ENCODE results near the gene KLK4. TPM values are rescaled to one million over a fixed set of nuclear protein-coding genes. Genes with fewer than 3 reads are reported as not detected.

Gene KLK4, protein sequence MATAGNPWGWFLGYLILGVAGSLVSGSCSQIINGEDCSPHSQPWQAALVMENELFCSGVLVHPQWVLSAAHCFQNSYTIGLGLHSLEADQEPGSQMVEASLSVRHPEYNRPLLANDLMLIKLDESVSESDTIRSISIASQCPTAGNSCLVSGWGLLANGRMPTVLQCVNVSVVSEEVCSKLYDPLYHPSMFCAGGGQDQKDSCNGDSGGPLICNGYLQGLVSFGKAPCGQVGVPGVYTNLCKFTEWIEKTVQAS
- total RNA-seq: not detected
- not detected for polyA plus RNA-seq
- total RNA-seq: not detected

DNA sequence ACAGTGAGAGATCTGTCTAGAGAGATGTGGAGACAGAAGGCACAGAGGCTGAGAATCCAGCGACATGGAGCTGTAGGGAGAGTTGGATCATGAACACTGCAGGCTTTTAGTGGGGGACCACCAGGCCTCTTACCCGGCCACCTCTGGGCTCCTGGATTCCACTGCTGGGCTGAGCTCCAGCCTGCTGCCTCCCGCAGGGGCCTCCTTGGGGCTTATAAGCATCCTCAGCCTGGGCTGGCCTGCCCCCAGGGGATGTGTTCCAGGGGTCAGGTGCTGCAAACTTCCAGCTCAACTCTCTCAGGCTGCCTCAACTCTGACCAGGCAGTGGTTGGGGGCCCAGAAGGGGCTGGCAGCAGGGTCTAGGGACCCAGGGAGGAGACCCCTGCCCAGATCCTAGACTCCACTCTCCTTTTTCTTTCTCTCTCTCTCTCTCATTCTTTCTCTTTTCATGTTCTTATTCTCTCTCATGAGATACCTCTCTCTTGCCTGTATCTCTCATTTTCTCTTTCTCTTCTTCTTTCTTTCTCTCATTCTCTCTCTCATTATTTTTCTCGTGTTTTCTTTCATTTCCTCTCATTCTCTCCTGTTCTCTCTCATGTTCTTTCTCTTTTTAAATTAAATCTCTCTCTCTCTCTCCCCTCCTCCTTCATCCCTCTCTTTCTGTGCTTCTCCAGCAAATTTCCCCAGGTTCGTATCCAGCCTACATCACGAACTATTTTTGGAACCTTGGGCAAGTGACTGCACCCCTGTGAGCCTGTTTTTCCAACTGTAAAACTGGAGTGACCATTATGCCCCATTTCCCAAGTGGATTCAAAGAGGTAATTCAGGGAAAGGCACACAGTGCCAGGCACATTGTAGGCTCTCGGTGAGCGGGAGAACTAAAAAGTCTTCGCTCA is at the start of gene KLK4:
Gene KLK4 (minus strand): TSS at position 190 of the 896 bp plus-strand sequence. CDS start 657 bp downstream, outside the sequence.
- Mint-ChIP-seq H3K27me3 (peaks cover 34 to 59% (median 55%) of the 10 kb centered on the region in 5 donors), H3K4me3 (peak within 1 kb of the TSS in 2 of 10 donors; percentile 22 to 73), H3K4me1 (peaks cover 0 to 11% (median 6%) of the 10 kb centered on the region in 7 donors), H3K9me3 (peaks cover 0 to 4% (median 0%) of the 10 kb centered on the region in 11 donors), H3K36me3 (no peaks in the 10 kb centered on the region), H3K27ac (peak within 1 kb of the TSS in 1 of 9 donors; percentile 15)
- no peak within 1 kb of the TSS for H3K27ac ChIP-seq (ENCODE audit: low read depth, low read length)
- intact Hi-C loops (cut with micrococcal nuclease): no loop called here
- peaks cover 0 to 3% of the 10 kb centered on the region in 2 donors for H3K27me3 ChIP-seq (ENCODE audit: control insufficient read depth in 2 of 2, insufficient read depth in 2 of 2, low read length in 2 of 2)
- H3K36me3 ChIP-seq (ENCODE audit: control insufficient read depth in 2 of 3, insufficient read depth in 3 of 3, low read length in 3 of 3): no peaks in the 10 kb centered on the region
- ATAC-seq (no peak), DNase-seq (no peak)
- POLR2A ChIA-PET: no interaction called here
- H3K4me3 ChIP-seq (ENCODE audit: low read length): no peak within 1 kb of the TSS
- no peaks in the 10 kb centered on the region for H3K9me3 ChIP-seq (ENCODE audit: control insufficient read depth in 2 of 3, low read length in 3 of 3)
- no peaks in the 10 kb centered on the region for H3K4me1 ChIP-seq (ENCODE audit: control insufficient read depth in 2 of 2, insufficient read depth in 2 of 2, low read length in 2 of 2)
- CTCF ChIA-PET: no interaction called here

GRCh38 chr19:50959731-50960500 is 48.7 kb upstream of the KLK4 start:
- Histone ChIP-seq H3K27me3 (ENCODE audit: control insufficient read depth in 2 of 2, insufficient read depth in 2 of 2, low read length in 2 of 2) (no peaks in the 10 kb centered on the region), H3K4me1 (ENCODE audit: control insufficient read depth in 2 of 2, insufficient read depth in 2 of 2, low read length in 2 of 2) (no peaks in the 10 kb centered on the region), H3K36me3 (ENCODE audit: control insufficient read depth in 2 of 3, insufficient read depth in 3 of 3, low read length in 3 of 3) (no peaks in the 10 kb centered on the region), H3K9me3 (ENCODE audit: control insufficient read depth in 2 of 3, low read length in 3 of 3) (peaks cover 0 to 5% (median 0%) of the 10 kb centered on the region in 3 experiments), H3K27ac (ENCODE audit: low read depth, low read length) (no peak overlapping the region), H3K4me3 (ENCODE audit: low read length) (no peak overlapping the region)
- H3K9me3 Mint-ChIP-seq: peaks cover 3 to 37% (median 18%) of the 10 kb centered on the region in 11 donors
- peaks cover 0 to 7% (median 0%) of the 10 kb centered on the region in 7 donors for H3K4me1 Mint-ChIP-seq
- ChIA-PET CTCF (interaction anchor here (0.6 kb wide), 1 partner anchor 160 kb away, joined by 4 read pairs; no protein-coding TSS in a partner anchor), POLR2A (no interaction called here)
- peak overlapping the region in 2 of 9 donors; percentile 62 to 67 for H3K27ac Mint-ChIP-seq
- peaks cover 3 to 66% (median 44%) of the 10 kb centered on the region in 5 donors for H3K27me3 Mint-ChIP-seq
- intact Hi-C loops (cut with micrococcal nuclease): no loop called here
- ATAC-seq (no peak), DNase-seq (no peak)
- peaks cover 0 to 18% (median 8%) of the 10 kb centered on the region in 5 donors for H3K36me3 Mint-ChIP-seq
- no peak overlapping the region for H3K4me3 Mint-ChIP-seq

DNA sequence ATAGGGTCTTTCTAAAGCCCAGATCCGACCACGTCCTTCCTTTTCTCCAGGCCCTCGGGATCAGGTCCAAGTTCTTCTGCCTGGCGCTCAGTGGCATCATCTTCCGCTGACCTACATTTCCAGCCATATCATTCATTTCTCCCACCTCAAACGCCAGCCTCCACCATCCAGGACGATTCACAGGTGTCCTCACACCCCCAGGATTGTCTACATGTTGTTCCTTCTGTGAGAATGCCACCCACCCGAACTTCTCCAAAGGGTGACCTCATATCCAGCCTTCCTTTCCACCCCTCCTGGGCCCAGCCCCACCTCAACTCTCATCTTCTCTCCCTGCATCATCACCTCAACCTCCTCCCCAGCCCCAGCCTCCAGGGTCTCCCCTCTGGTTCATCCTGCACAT is 46.4 kb upstream of the KLK4 start:
- Mint-ChIP-seq H3K4me3 (no peak overlapping the region), H3K36me3 (peaks cover 0 to 11% (median 8%) of the 10 kb centered on the region in 5 donors), H3K27ac (no peak overlapping the region), H3K27me3 (peaks cover 3 to 61% (median 44%) of the 10 kb centered on the region in 5 donors), H3K9me3 (peaks cover under 1 to 28% (median 13%) of the 10 kb centered on the region in 11 donors), H3K4me1 (peaks cover 0 to 7% (median 0%) of the 10 kb centered on the region in 7 donors)
- CTCF ChIA-PET: no interaction called here
- no peak overlapping the region for H3K27ac ChIP-seq (ENCODE audit: low read depth, low read length)
- H3K9me3 ChIP-seq (ENCODE audit: control insufficient read depth in 2 of 3, low read length in 3 of 3): peaks cover 0 to 4% (median 0%) of the 10 kb centered on the region in 3 experiments
- no peaks in the 10 kb centered on the region for H3K36me3 ChIP-seq (ENCODE audit: control insufficient read depth in 2 of 3, insufficient read depth in 3 of 3, low read length in 3 of 3)
- H3K4me3 ChIP-seq (ENCODE audit: low read length): no peak overlapping the region
- intact Hi-C loops (cut with micrococcal nuclease): no loop called here
- POLR2A ChIA-PET: no interaction called here
- DNase-seq (no peak), ATAC-seq (no peak)
- no peaks in the 10 kb centered on the region for H3K4me1 ChIP-seq (ENCODE audit: control insufficient read depth in 2 of 2, insufficient read depth in 2 of 2, low read length in 2 of 2)
- H3K27me3 ChIP-seq (ENCODE audit: control insufficient read depth in 2 of 2, insufficient read depth in 2 of 2, low read length in 2 of 2): no peaks in the 10 kb centered on the region

DNA sequence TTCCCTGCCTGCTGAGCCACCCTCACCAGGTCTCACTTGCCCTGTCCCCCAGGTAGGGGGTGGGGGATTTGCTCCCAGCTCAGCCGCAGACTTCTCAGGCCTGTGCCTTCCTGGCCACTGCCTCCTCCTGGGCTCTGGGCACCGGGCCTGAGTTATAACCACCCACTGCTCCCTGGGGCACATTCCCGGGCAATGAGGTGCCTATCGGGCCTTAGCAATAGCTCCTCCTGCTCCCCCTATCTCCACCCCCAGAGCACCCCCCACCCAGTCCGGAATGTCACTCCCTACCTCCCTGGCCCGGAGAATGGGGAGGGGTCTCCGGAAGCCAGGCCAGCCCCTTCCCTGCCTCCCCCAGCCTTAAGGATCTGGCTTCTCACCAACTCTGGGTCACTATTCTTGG is 41.7 kb upstream of the KLK4 start, which contains the start of gene KLK5:
Gene KLK5 (minus strand): TSS at position 129 of the 400 bp plus-strand sequence. CDS start 381 bp downstream, outside the sequence.
- H3K4me1 ChIP-seq (ENCODE audit: control insufficient read depth in 2 of 2, insufficient read depth in 2 of 2, low read length in 2 of 2): no peaks in the 10 kb centered on the region
- Mint-ChIP-seq H3K27ac (peak within 1 kb of the TSS in 1 of 9 donors; percentile 67), H3K4me3 (no peak within 1 kb of the TSS), H3K36me3 (peaks cover 0 to 4% (median 0%) of the 10 kb centered on the region in 5 donors), H3K4me1 (peaks cover 0 to 1% (median 0%) of the 10 kb centered on the region in 7 donors), H3K9me3 (peaks cover 0 to 9% (median 4%) of the 10 kb centered on the region in 11 donors), H3K27me3 (peaks cover 3 to 62% (median 36%) of the 10 kb centered on the region in 5 donors)
- ChIA-PET CTCF (no interaction called here), POLR2A (no interaction called here)
- DNase-seq (no peak), ATAC-seq (no peak)
- no peaks in the 10 kb centered on the region for H3K27me3 ChIP-seq (ENCODE audit: control insufficient read depth in 2 of 2, insufficient read depth in 2 of 2, low read length in 2 of 2)
- intact Hi-C loops (cut with micrococcal nuclease): no loop called here
- H3K27ac ChIP-seq (ENCODE audit: low read depth, low read length): no peak within 1 kb of the TSS
- H3K4me3 ChIP-seq (ENCODE audit: low read length): no peak within 1 kb of the TSS
- no peaks in the 10 kb centered on the region for H3K9me3 ChIP-seq (ENCODE audit: control insufficient read depth in 2 of 3, low read length in 3 of 3)
- no peaks in the 10 kb centered on the region for H3K36me3 ChIP-seq (ENCODE audit: control insufficient read depth in 2 of 3, insufficient read depth in 3 of 3, low read length in 3 of 3)

DNA sequence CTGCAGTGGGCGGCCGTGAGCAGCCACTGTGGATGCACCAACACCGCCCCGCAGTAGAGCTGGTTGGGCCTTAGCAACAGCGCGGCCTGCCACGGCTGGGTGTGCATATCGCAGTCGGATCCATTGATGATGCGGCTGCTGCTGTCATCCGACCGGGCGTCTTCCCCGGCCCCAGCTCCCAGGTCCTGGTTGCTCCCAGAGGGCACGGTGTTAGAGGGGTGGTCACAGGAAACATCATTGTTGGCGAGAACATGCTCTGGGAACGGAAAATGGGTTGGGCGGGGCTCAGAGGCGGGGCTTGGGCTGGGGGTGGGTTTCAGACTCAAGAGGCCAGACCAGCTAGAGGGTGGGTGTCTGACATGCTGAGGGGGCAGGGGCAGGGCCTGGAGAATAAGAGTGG is 38.7 kb upstream of the KLK4 start:
- Mint-ChIP-seq H3K27ac (no peak overlapping the region), H3K27me3 (peaks cover 0 to 58% (median 37%) of the 10 kb centered on the region in 5 donors), H3K36me3 (peaks cover 0 to 4% (median 0%) of the 10 kb centered on the region in 5 donors), H3K4me3 (no peak overlapping the region), H3K4me1 (peaks cover 0 to 1% (median 0%) of the 10 kb centered on the region in 7 donors), H3K9me3 (peaks cover 0 to 12% (median 5%) of the 10 kb centered on the region in 11 donors)
- H3K9me3 ChIP-seq (ENCODE audit: control insufficient read depth in 2 of 3, low read length in 3 of 3): no peaks in the 10 kb centered on the region
- intact Hi-C loops (cut with micrococcal nuclease): no loop called here
- ChIA-PET POLR2A (no interaction called here), CTCF (no interaction called here)
- H3K36me3 ChIP-seq (ENCODE audit: control insufficient read depth in 2 of 3, insufficient read depth in 3 of 3, low read length in 3 of 3): no peaks in the 10 kb centered on the region
- no peaks in the 10 kb centered on the region for H3K27me3 ChIP-seq (ENCODE audit: control insufficient read depth in 2 of 2, insufficient read depth in 2 of 2, low read length in 2 of 2)
- H3K27ac ChIP-seq (ENCODE audit: low read depth, low read length): no peak overlapping the region
- ATAC-seq: no peak
- H3K4me1 ChIP-seq (ENCODE audit: control insufficient read depth in 2 of 2, insufficient read depth in 2 of 2, low read length in 2 of 2): no peaks in the 10 kb centered on the region
- no peak for DNase-seq
- H3K4me3 ChIP-seq (ENCODE audit: low read length): no peak overlapping the region

DNA sequence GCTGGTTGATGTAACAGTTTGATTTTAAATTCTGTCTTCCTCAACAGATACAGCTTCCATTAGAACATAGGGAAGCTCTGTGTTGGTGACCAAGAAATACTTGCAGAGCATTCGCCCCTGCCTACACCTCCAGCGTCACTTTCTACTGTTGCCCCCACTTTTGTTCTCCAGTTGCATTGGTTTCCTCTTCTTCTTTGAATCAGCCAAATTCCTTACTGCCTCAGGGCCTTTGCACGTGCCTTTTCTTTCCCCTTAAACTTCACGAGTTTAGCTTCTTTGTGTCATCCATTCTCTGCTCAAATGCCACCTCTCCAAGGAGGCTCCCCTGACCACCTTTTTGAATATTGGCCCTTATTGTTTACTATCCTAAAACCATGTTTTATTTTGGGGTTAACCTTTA is 35.9 kb upstream of the KLK4 start:
- peaks cover 0 to under 1% (median 0%) of the 10 kb centered on the region in 7 donors for H3K4me1 Mint-ChIP-seq
- H3K27ac ChIP-seq (ENCODE audit: low read depth, low read length): no peak overlapping the region
- H3K9me3 ChIP-seq (ENCODE audit: control insufficient read depth in 2 of 3, low read length in 3 of 3): no peaks in the 10 kb centered on the region
- H3K27ac Mint-ChIP-seq: no peak overlapping the region
- no peaks in the 10 kb centered on the region for H3K4me1 ChIP-seq (ENCODE audit: control insufficient read depth in 2 of 2, insufficient read depth in 2 of 2, low read length in 2 of 2)
- intact Hi-C loops (cut with micrococcal nuclease): no loop called here
- ChIA-PET POLR2A (no interaction called here), CTCF (no interaction called here)
- H3K27me3 Mint-ChIP-seq: peaks cover 2 to 60% (median 49%) of the 10 kb centered on the region in 5 donors
- H3K36me3 ChIP-seq (ENCODE audit: control insufficient read depth in 2 of 3, insufficient read depth in 3 of 3, low read length in 3 of 3): no peaks in the 10 kb centered on the region
- no peaks in the 10 kb centered on the region for H3K27me3 ChIP-seq (ENCODE audit: control insufficient read depth in 2 of 2, insufficient read depth in 2 of 2, low read length in 2 of 2)
- H3K36me3 Mint-ChIP-seq: peaks cover 0 to 4% (median 3%) of the 10 kb centered on the region in 5 donors
- no peak overlapping the region for H3K4me3 Mint-ChIP-seq
- H3K4me3 ChIP-seq (ENCODE audit: low read length): no peak overlapping the region
- H3K9me3 Mint-ChIP-seq: peaks cover 0 to 14% (median 5%) of the 10 kb centered on the region in 11 donors
- DNase-seq: no peak
- no peak for ATAC-seq
